A549 (cell line): Measurements from ENCODE around the gene PRUNE2. TPM values are rescaled to one million over a fixed set of nuclear protein-coding genes. Genes with fewer than 3 reads are reported as not detected.

Source experiments
- ATAC-seq, 2 experiments: fragments of 200-7000 bp in 1 of 2; fragments of >200 bp in 1 of 2; cut with Nextera tagmentation in 1 of 2; cut with Tn5 transposase in 1 of 2; 3 replicates each; pipeline versions ENCODE4 v1.8.0 to v1.9.1; 2018 to 2020; ENCODE audit warnings: mild to moderate bottlenecking in 1 of 2, moderate library complexity in 1 of 2
- CTCF ChIA-PET: fragments of 300-600 bp; sonication (Branson Sonifier 250); formaldehyde crosslinking; extraction: SDS; loops from one replicate; lab custom pipeline; 2021; ENCODE audit warnings: antibody characterized with exemption, inconsistent platforms; lab: Yijun Ruan, JAX
- POLR2A ChIA-PET: fragments of 350-600 bp; formaldehyde crosslinking; extraction: SDS; loops from one replicate; lab custom pipeline; 2021; ENCODE audit warnings: antibody characterized with exemption, inconsistent platforms; lab: Yijun Ruan, JAX
- DNase-seq, 2 experiments: peaks; one replicate each; pipeline versions ENCODE4 v3.0.0 to v3.0.0-alpha.2; 2011 to 2016; ENCODE audit warnings: low read depth in 1 of 2, low spot score in 1 of 2
- FAIRE-seq: peaks from 2 replicates; lab custom pipeline; 2011; peaks lifted over from hg19 to GRCh38; lab: Jason Lieb, UNC
- H3K27ac ChIP-seq, 2 experiments: fragments of >200 bp; sonication (Bioruptor Twin); formaldehyde crosslinking; 3 replicates each; pipeline ENCODE4 v1.5.1; 2016 to 2017
- H3K4me1 ChIP-seq: fragments of >200 bp; sonication (Bioruptor Twin); formaldehyde crosslinking; 3 replicates; pipeline ENCODE4 v1.6.1; 2016
- H3K4me2 ChIP-seq: fragments of >200 bp; sonication (Bioruptor Twin); formaldehyde crosslinking; 3 replicates; pipeline ENCODE4 v1.6.1; 2016
- H3K4me3 ChIP-seq: fragments of >200 bp; sonication (Bioruptor Twin); formaldehyde crosslinking; 3 replicates; pipeline ENCODE4 v1.5.1; 2016
- H3K9me3 ChIP-seq: fragments of >200 bp; sonication (Bioruptor Twin); formaldehyde crosslinking; 3 replicates; pipeline ENCODE4 v1.6.1; 2016
- ATOH8 ChIP-seq: fragments of 250-450 bp; sonication (Bioruptor Pico); IDR thresholded peaks from 2 replicates; pipeline ENCODE4 v1.5.0; 2020; ENCODE audit warnings: low read depth, mild to moderate bottlenecking, moderate library complexity
- CBX2 ChIP-seq: fragments of 200-600 bp; sonication (generic); IDR thresholded peaks from 2 replicates; pipeline ENCODE4 v1.6.1; 2016; ENCODE audit warnings: low read depth, mild to moderate bottlenecking, borderline replicate concordance
- CEBPB ChIP-seq, 2 experiments: fragments of >200 bp in 1 of 2; sonication (Bioruptor Twin) in 1 of 2; formaldehyde crosslinking in 1 of 2; IDR thresholded peaks; 2 replicates each; pipeline ENCODE4 v1.6.1; 2012 to 2016
- CHD4 ChIP-seq: fragments of 200-600 bp; sonication (generic); IDR thresholded peaks from 2 replicates; pipeline ENCODE4 v1.6.1; 2016; ENCODE audit warnings: antibody characterized with exemption, mild to moderate bottlenecking, borderline replicate concordance
- E2F6 ChIP-seq: IDR thresholded peaks from 2 replicates; pipeline ENCODE4 v1.6.1; 2012; ENCODE audit warnings: low read depth, borderline replicate concordance
- ESRRA ChIP-seq: fragments of 150-350 bp; IDR thresholded peaks from 2 replicates; pipeline ENCODE4 v1.6.1; 2014; ENCODE audit warnings: mild to moderate bottlenecking, low read length, borderline replicate concordance
- FOSB ChIP-seq: fragments of 250-450 bp; sonication (Bioruptor Pico); IDR thresholded peaks from 2 replicates; pipeline ENCODE4 v1.5.0; 2020; ENCODE audit warnings: mild to moderate bottlenecking, moderate library complexity
- GATA3 ChIP-seq: IDR thresholded peaks from 2 replicates; pipeline ENCODE4 v1.6.1; 2012; ENCODE audit warnings: borderline replicate concordance
- HOXA7 ChIP-seq: fragments of 250-450 bp; sonication (Bioruptor Pico); IDR thresholded peaks from 2 replicates; pipeline ENCODE4 v1.5.0; 2020; ENCODE audit warnings: mild to moderate bottlenecking, moderate library complexity
- HOXB13 ChIP-seq: fragments of 250-450 bp; sonication (Bioruptor Pico); IDR thresholded peaks from 2 replicates; pipeline ENCODE4 v1.5.0; 2020; ENCODE audit warnings: low read depth, mild to moderate bottlenecking, moderate library complexity
- HOXB5 ChIP-seq: fragments of 250-450 bp; sonication (Bioruptor Pico); IDR thresholded peaks from 2 replicates; pipeline ENCODE4 v1.5.0; 2020; ENCODE audit warnings: mild to moderate bottlenecking, moderate library complexity
- JUNB ChIP-seq: fragments of >200 bp; sonication (Bioruptor Twin); formaldehyde crosslinking; IDR thresholded peaks from 2 replicates; pipeline ENCODE4 v1.6.1; 2016
- KDM5A ChIP-seq: fragments of 200-600 bp; sonication (generic); IDR thresholded peaks from 2 replicates; pipeline ENCODE4 v1.6.1; 2016; ENCODE audit warnings: antibody characterized with exemption, mild to moderate bottlenecking
- MAX ChIP-seq: IDR thresholded peaks from 2 replicates; pipeline ENCODE4 v1.6.1; 2012
- MYC ChIP-seq: IDR thresholded peaks from 2 replicates; pipeline ENCODE4 v1.6.1; 2012; ENCODE audit warnings: mild to moderate bottlenecking, inconsistent platforms, low read length, improper control_type of control experiment, borderline replicate concordance
- NR3C1 ChIP-seq: fragments of >200 bp; sonication (Bioruptor Twin); formaldehyde crosslinking; IDR thresholded peaks from 3 replicates; pipeline ENCODE4 v1.6.1; 2017
- PBX3 ChIP-seq: IDR thresholded peaks from 2 replicates; pipeline ENCODE4 v1.6.1; 2012
- PHF8 ChIP-seq: fragments of 200-600 bp; sonication (generic); IDR thresholded peaks from 2 replicates; pipeline ENCODE4 v1.6.1; 2016; ENCODE audit warnings: low read depth, mild to moderate bottlenecking, antibody characterized with exemption, moderate library complexity, borderline replicate concordance
- RCOR1 ChIP-seq: fragments of 150-350 bp; IDR thresholded peaks from 2 replicates; pipeline ENCODE4 v1.6.1; 2014; ENCODE audit warnings: antibody characterized with exemption, low read length, low read depth
- TP53 ChIP-seq: fragments of 250-450 bp; sonication (Bioruptor Pico); IDR thresholded peaks from 2 replicates; pipeline ENCODE4 v1.5.0; 2021; ENCODE audit warnings: mild to moderate bottlenecking, moderate library complexity
- ZFP36 ChIP-seq: fragments of 450-650 bp; IDR thresholded peaks from 2 replicates; pipeline ENCODE4 v1.6.1; 2014; ENCODE audit warnings: borderline replicate concordance; ENCODE audit not compliant: partially characterized antibody
- ZSCAN20 ChIP-seq: fragments of 250-450 bp; sonication (Bioruptor Pico); IDR thresholded peaks from 2 replicates; pipeline ENCODE4 v1.8.0; 2022; ENCODE audit warnings: mild to moderate bottlenecking, moderate library complexity
- WGBS: methylation state at CpG from one replicate; pipeline ENCODE4 v1.1.6; 2017; ENCODE audit errors: missing lambda C conversion rate; 5-methylcytosine and 5-hydroxymethylcytosine counted together
- polyA plus RNA-seq, 4 experiments: library from polyadenylated mRNA; depleted of rRNA in 3 of 4; stranded (reverse); fragments of >200 nt; fragmentation: RNase III in 1 of 4; extraction: RNeasy Plus Mini Kit Qiagen cat#74134 plus additional on column Dnase treatment in 1 of 4; gene quantifications; 2 replicates in 3 of 4; 3 replicates in 1 of 4; pipeline ENCODE4 v1.2.3, GENCODE V29; 2011 to 2017

Gene PRUNE2
- polyA plus RNA-seq, 2 of the 4 experiments (the other 2 are of a cell fraction): 0.04 TPM; not detected in 1

GRCh38 chr9:76664120-76664519 is 241.8 kb downstream of the PRUNE2 start:
- no peak overlapping the region for H3K4me2 ChIP-seq
- no peaks in the 10 kb centered on the region for H3K4me1 ChIP-seq
- 11% methylated on average over 1 of the region's 1 CpG for WGBS
- no peaks in the 10 kb centered on the region for H3K9me3 ChIP-seq
- ChIA-PET CTCF (interaction anchor here (0.8 to 7.4 kb wide), 3 partner anchors 39 to 216 kb away, joined by 3 to 78 read pairs (median 3); no protein-coding TSS in a partner anchor), POLR2A (no interaction called here)
- no peak overlapping the region for H3K4me3 ChIP-seq
- FAIRE-seq (no peak), DNase-seq (no peak)
- H3K27ac ChIP-seq: no peak overlapping the region
- TF ChIP-seq GATA3: no peak
- TF ChIP-seq PHF8: no peak
- TF ChIP-seq ZFP36: no peak
- no peak for TF ChIP-seq JUNB
- TF ChIP-seq E2F6: no peak
- TF ChIP-seq ESRRA: no peak
- no peak for TF ChIP-seq HOXA7 (CRISPR knock-in tag)
- no peak for TF ChIP-seq ZSCAN20 (CRISPR knock-in tag)
- TF ChIP-seq CEBPB (IDR thresholded peaks at IDR 0.05): no peak
- no peak for TF ChIP-seq CBX2
- TF ChIP-seq NR3C1: no peak
- TF ChIP-seq ATOH8 (CRISPR knock-in tag): no peak
- no peak for TF ChIP-seq MAX
- TF ChIP-seq RCOR1: no peak
- no peak for TF ChIP-seq TP53 (CRISPR knock-in tag)
- no peak for TF ChIP-seq MYC
- TF ChIP-seq PBX3: no peak
- TF ChIP-seq KDM5A: no peak
- TF ChIP-seq, all 56 proteins: peak for 0
- ATAC-seq: no peak

- TF ChIP-seq FOSB (no peak), HOXB5 (no peak), CBX2 (no peak), ZSCAN20 (CRISPR knock-in tag) (no peak), KDM5A (no peak), CHD4 (no peak), HOXB13 (CRISPR knock-in tag) (no peak), HOXA7 (CRISPR knock-in tag) (no peak)
- WGBS: 8% methylated on average over 6 of the region's 6 CpGs
- H3K4me2 ChIP-seq: no peak overlapping the region
- ATAC-seq: no peak
- H3K27ac ChIP-seq: no peak overlapping the region
- H3K9me3 ChIP-seq: no peaks in the 10 kb centered on the region
- DNase-seq: no peak
- H3K4me3 ChIP-seq: no peak overlapping the region
- CTCF ChIA-PET: interaction anchor here (7.4 kb wide), 1 partner anchor 41 kb away, joined by 78 read pairs; no protein-coding TSS in a partner anchor
- no peak for FAIRE-seq
- POLR2A ChIA-PET: no interaction called here
- no peaks in the 10 kb centered on the region for H3K4me1 ChIP-seq
Observed at GRCh38 chr9:76662476-76663281, 243.2 kb downstream of the PRUNE2 start.
